ENCODE results near the gene YTHDF1. TPM values are rescaled to one million over a fixed set of nuclear protein-coding genes. Genes with fewer than 3 reads are reported as not detected.
A peak's percentile ranks its signal among the peaks of the same experiment; 100 is the strongest.
"Not testable (repeated sequence)": the region's sequence is repeated elsewhere in the genome, so short reads cannot be mapped to it uniquely, and the experiment has no call there.

Gene YTHDF1
- polyA plus RNA-seq, 1 experiment = 22.4 TPM

- peak; percentile 82 for TF ChIP-seq CTCF (IDR thresholded peaks at IDR 0.05; ENCODE audit: low read depth, low read length)
- Histone ChIP-seq H3K4me3 (ENCODE audit: low read depth, low read length) (no peak overlapping the region), H3K9me3 (ENCODE audit: control insufficient read depth, insufficient read depth, low read length) (no peaks in the 10 kb centered on the region), H3K27ac (ENCODE audit: low read depth, low read length) (no peak overlapping the region), H3K27me3 (ENCODE audit: control insufficient read depth, insufficient read depth, low read length) (peaks cover 22% of the 10 kb centered on the region)
- DNase-seq (ENCODE audit: low read depth, low spot score) = no peak
- POLR2A ChIA-PET = interaction anchor here (0.5 to 2.1 kb wide), 4 partner anchors 8 to 184 kb away, joined by 3 to 9 read pairs (median 4); partner anchors contain the start of gene ARFGAP1
- CTCF ChIA-PET = interaction anchor here (0.5 to 3.9 kb wide), 37 partner anchors 10 to 811 kb away, joined by 3 to 59 read pairs (median 6); partner anchors contain the start of genes ARFGAP1, BIRC7, COL20A1 and YTHDF1
These were observed 7.3 kb upstream of the YTHDF1 start for GRCh38 chr20:63223121-63223825.

GRCh38 chr20:63222541-63222940 lies 6.6 kb upstream of the YTHDF1 start:
- peaks cover 22% of the 10 kb centered on the region for H3K27me3 ChIP-seq (ENCODE audit: control insufficient read depth, insufficient read depth, low read length)
- no peak for TF ChIP-seq CTCF (IDR thresholded peaks at IDR 0.05; ENCODE audit: low read depth, low read length)

GRCh38 chr20:63221400-63222053 lies 5.6 kb upstream of the YTHDF1 start:
- CTCF ChIA-PET = interaction anchor here (0.9 to 1.2 kb wide), 2 partner anchors 8 to 160 kb away, joined by 3 read pairs; no protein-coding TSS in a partner anchor
- H3K27ac ChIP-seq (ENCODE audit: low read depth, low read length); H3K9me3 ChIP-seq (ENCODE audit: control insufficient read depth, insufficient read depth, low read length); H3K4me3 ChIP-seq (ENCODE audit: low read depth, low read length); DNase-seq (ENCODE audit: low read depth, low spot score); POLR2A ChIA-PET: not testable (repeated sequence)
- peaks cover 22% of the 10 kb centered on the region for H3K27me3 ChIP-seq (ENCODE audit: control insufficient read depth, insufficient read depth, low read length)

More at GRCh38 chr20:63222541-63222940, 6.6 kb upstream of the YTHDF1 start:
- DNase-seq (ENCODE audit: low read depth, low spot score) = no peak
- ChIA-PET POLR2A (no interaction called here), CTCF (interaction anchor here (0.8 to 3.9 kb wide), 21 partner anchors 8 to 159 kb away, joined by 3 to 59 read pairs (median 10); partner anchors contain the start of genes ARFGAP1, BIRC7 and YTHDF1)
- Histone ChIP-seq H3K9me3 (ENCODE audit: control insufficient read depth, insufficient read depth, low read length) (no peaks in the 10 kb centered on the region), H3K4me3 (ENCODE audit: low read depth, low read length) (no peak overlapping the region), H3K27ac (ENCODE audit: low read depth, low read length) (no peak overlapping the region)

- POLR2A ChIA-PET = no interaction called here
- H3K27ac ChIP-seq (ENCODE audit: low read depth, low read length) = no peak overlapping the region
- no peak for TF ChIP-seq CTCF (IDR thresholded peaks at IDR 0.05; ENCODE audit: low read depth, low read length)
- H3K9me3 ChIP-seq (ENCODE audit: control insufficient read depth, insufficient read depth, low read length) = no peaks in the 10 kb centered on the region
- no peak overlapping the region for H3K4me3 ChIP-seq (ENCODE audit: low read depth, low read length)
- DNase-seq (ENCODE audit: low read depth, low spot score) = no peak
- peaks cover 22% of the 10 kb centered on the region for H3K27me3 ChIP-seq (ENCODE audit: control insufficient read depth, insufficient read depth, low read length)
- CTCF ChIA-PET = interaction anchor here (0.8 to 1.2 kb wide), 3 partner anchors 9 to 161 kb away, joined by 3 read pairs; no protein-coding TSS in a partner anchor
These were observed 4.9 kb upstream of the YTHDF1 start for GRCh38 chr20:63220696-63221399.

GRCh38 chr20:63219866-63220521 lies 4.1 kb upstream of the YTHDF1 start:
- ChIA-PET CTCF (interaction anchor here (0.8 kb wide), 1 partner anchor 11 kb away, joined by 3 read pairs; no protein-coding TSS in a partner anchor), POLR2A (no interaction called here)
- H3K27ac ChIP-seq (ENCODE audit: low read depth, low read length) = no peak overlapping the region
- DNase-seq (ENCODE audit: low read depth, low spot score) = no peak
- no peak overlapping the region for H3K4me3 ChIP-seq (ENCODE audit: low read depth, low read length)
- TF ChIP-seq CTCF (IDR thresholded peaks at IDR 0.05; ENCODE audit: low read depth, low read length) = no peak
- H3K9me3 ChIP-seq (ENCODE audit: control insufficient read depth, insufficient read depth, low read length) = no peaks in the 10 kb centered on the region
- peaks cover 22% of the 10 kb centered on the region for H3K27me3 ChIP-seq (ENCODE audit: control insufficient read depth, insufficient read depth, low read length)
